Body of pancreas (tissue), 4 donors: Measurements from ENCODE around the gene LCLAT1. TPM values are rescaled to one million over a fixed set of nuclear protein-coding genes. Genes with fewer than 3 reads are reported as not detected.

Experiments used
- ATAC-seq: fragments of 150-250 bp; one replicate; pipeline ENCODE4 v1.9.1; 2016
- DNase-seq, 4 donors: peaks; one replicate each; pipeline ENCODE4 v3.0.0-alpha.2; 2019
- H3K27ac ChIP-seq, 4 donors: fragments of 200-600 bp; sonication (generic); 1 replicate in 3 of 4; 2 replicates in 1 of 4; pipeline versions ENCODE4 v1.5.1 to v1.6.1; 2016 to 2019; ENCODE audit warnings: mild to moderate bottlenecking in 1 of 4, mixed read lengths in 1 of 4, moderate library complexity in 1 of 4
- H3K27me3 ChIP-seq, 2 donors: fragments of 200-600 bp; sonication (generic); one replicate each; pipeline ENCODE4 v1.6.0; 2016; ENCODE audit warnings: mild to moderate bottlenecking in 1 of 2
- H3K36me3 ChIP-seq, 2 donors: fragments of 200-600 bp; sonication (generic); replicated peaks in 1 of 2; 2 replicates each; pipeline ENCODE4 v1.5.1; 2016; ENCODE audit warnings: low read depth in 2 of 2; ENCODE audit not compliant: insufficient read depth in 1 of 2
- H3K4me1 ChIP-seq: fragments of 200-600 bp; sonication (generic); one replicate; pipeline ENCODE4 v1.6.0; 2016
- H3K4me3 ChIP-seq, 2 donors: fragments of 200-600 bp; sonication (generic); 1 replicate in 1 of 2; 2 replicates in 1 of 2; pipeline ENCODE4 v1.5.1; 2016 to 2019
- H3K9me3 ChIP-seq, 3 donors: fragments of 200-600 bp; sonication (generic); 1 replicate in 2 of 3; 2 replicates in 1 of 3; pipeline ENCODE4 v1.5.1; 2016
- POLR2A ChIP-seq, 3 donors: fragments of 450-650 bp; IDR thresholded peaks; one replicate each; pipeline ENCODE4 v1.6.1; 2016; ENCODE audit warnings: antibody characterized with exemption in 3 of 3, mild to moderate bottlenecking in 2 of 3
- WGBS, 2 donors: methylation state at CpG; one replicate each; pipeline ENCODE4 v1.1.5; 2017; 5-methylcytosine and 5-hydroxymethylcytosine counted together
- intact Hi-C: fragments of 100-400 bp; cut with DNase I; formaldehyde crosslinking; loops from one replicate; pipeline ENCODE4 v1.15.1; 2023
- total RNA-seq, 2 donors: library from RNA; depleted of rRNA; stranded (reverse); fragments of >200 nt; gene quantifications; one replicate each; pipeline ENCODE4 v1.1.0, GENCODE V29; 2016
- TF ChIP-seq, protein P1 (sequence below), 7 experiments: fragments of 450-650 bp in 4 of 7; fragments of 200-600 bp in 3 of 7; sonication (generic) in 3 of 7; IDR thresholded peaks; one replicate each; pipeline ENCODE4 v1.5.1; 2016 to 2019; ENCODE audit warnings: antibody characterized with exemption in 7 of 7

Gene LCLAT1
- total RNA-seq, 2 donors from 2014 or later: 13.7 to 19.4 TPM

DNA sequence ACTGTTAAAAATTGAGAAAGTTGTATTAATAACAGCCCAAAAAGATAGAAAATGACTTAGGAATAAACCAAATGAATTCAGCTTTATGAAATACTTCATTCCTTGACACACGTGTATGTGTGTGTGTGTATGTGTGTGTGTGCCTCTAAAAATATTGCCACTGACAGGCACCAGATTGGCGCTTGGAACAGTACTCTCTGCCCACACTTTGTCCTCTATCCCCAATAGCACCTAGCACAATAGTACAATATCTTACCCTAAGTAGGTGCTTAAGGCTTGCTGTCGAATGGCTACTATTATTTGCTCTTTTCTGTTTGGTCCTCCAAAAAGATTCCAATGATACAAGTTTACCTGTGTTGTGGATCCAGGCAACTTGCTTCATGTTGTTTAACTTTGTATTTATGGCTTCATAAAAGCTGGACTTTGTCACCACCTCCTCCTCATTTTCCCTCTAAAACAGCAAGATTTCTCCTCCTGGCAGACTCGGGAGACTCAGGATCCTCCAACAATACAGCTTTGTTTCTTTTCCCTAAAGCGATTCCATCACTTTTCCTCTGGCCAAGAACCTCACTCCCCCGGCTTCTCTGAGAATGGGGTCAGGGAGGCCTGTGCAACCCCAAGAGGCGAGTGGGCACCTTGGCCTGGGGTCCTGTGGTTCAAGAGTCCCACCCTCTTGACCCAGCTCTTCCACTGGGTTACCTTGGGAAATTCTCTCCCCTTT, 43.3 kb upstream of the LCLAT1 start:
- H3K27me3 ChIP-seq: no peaks in the 10 kb centered on the region
- ATAC-seq (no peak), DNase-seq (no peak)
- TF ChIP-seq POLR2A (IDR thresholded peaks at IDR 0.05): no peak
- TF ChIP-seq, protein P1, sequence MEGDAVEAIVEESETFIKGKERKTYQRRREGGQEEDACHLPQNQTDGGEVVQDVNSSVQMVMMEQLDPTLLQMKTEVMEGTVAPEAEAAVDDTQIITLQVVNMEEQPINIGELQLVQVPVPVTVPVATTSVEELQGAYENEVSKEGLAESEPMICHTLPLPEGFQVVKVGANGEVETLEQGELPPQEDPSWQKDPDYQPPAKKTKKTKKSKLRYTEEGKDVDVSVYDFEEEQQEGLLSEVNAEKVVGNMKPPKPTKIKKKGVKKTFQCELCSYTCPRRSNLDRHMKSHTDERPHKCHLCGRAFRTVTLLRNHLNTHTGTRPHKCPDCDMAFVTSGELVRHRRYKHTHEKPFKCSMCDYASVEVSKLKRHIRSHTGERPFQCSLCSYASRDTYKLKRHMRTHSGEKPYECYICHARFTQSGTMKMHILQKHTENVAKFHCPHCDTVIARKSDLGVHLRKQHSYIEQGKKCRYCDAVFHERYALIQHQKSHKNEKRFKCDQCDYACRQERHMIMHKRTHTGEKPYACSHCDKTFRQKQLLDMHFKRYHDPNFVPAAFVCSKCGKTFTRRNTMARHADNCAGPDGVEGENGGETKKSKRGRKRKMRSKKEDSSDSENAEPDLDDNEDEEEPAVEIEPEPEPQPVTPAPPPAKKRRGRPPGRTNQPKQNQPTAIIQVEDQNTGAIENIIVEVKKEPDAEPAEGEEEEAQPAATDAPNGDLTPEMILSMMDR (IDR thresholded peaks at IDR 0.05): no peak
- H3K27ac ChIP-seq: no peak overlapping the region
- WGBS, 2 donors: 77 to 87% methylated on average over 7 of the region's 7 CpGs
- intact Hi-C loops: no loop called here
- H3K4me1 ChIP-seq: no peaks in the 10 kb centered on the region
- no peak overlapping the region for H3K4me3 ChIP-seq
- H3K9me3 ChIP-seq: no peaks in the 10 kb centered on the region
- no peaks in the 10 kb centered on the region for H3K36me3 ChIP-seq

DNA sequence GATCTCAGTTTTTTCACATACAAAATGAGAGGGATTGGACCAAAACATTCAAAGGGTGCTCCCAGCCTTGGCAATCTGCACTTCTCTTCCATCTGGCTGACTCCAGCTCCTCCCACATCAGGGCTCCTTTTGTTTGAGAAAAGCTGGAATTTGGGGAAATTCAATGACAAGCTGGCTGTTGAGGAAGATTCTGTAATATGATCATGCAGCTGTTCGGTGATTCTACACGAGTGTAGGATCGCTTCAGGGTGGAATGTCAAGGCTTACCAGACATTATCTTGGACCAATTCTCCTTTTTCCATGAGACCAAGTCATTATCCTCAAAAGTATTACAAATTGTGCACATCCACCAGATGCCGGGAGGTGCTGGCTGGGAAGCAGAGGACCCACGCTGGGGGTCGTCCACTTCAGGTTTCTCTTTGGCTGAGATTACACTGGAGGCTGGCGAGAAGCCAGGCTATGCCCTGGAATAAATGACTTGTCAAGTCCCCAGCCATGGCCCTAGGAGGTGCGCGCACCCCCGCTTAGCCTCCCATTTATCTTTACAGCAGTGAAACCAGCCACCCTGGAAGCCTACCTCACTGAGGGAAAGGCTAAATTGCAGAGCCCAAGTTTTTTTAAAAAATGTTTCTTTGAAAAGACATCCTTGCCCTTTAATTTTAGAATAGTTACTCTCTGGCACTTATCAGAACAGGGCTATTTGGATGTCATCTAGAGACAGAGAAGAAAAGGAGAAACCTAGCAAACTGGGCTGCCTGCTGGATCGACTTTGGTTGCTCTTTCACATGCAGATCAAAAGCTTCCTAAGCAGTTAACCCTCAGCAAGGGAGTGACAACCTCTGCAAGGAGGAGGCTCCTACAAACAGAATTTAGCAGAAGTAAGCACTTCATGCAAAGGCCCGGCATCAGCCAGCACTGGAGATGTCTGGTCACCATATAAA, 42.5 kb upstream of the LCLAT1 start:
- no peak for TF ChIP-seq POLR2A (IDR thresholded peaks at IDR 0.05)
- TF ChIP-seq, protein P1 (IDR thresholded peaks at IDR 0.05): no peak
- Histone ChIP-seq H3K27me3 (no peaks in the 10 kb centered on the region), H3K9me3 (no peaks in the 10 kb centered on the region), H3K4me1 (no peaks in the 10 kb centered on the region), H3K27ac (no peak overlapping the region), H3K4me3 (no peak overlapping the region), H3K36me3 (no peaks in the 10 kb centered on the region)
- 58 to 66% methylated on average over 12 of the region's 12 CpGs for WGBS, 2 donors
- ATAC-seq (no peak), DNase-seq (no peak)
- intact Hi-C loops: no loop called here

DNA sequence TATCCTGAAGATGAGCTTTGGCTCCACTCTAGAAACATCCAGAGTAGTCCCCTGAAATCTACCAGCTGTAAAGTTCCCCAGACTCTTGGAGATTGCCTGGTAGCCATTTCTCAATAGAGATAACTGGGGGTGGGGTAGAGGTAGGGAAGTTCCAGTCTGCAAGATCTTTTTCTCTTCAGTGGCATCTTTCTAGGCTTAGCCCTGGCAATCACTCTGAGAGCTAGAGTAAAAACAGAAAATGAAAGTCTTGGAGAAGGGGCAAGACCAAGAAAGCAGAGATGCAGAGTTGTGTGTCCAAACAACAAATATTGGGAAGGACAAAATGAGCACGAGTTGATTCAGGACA, 41.8 kb upstream of the LCLAT1 start:
- WGBS, 2 donors: 53 to 92% methylated on average over 1 of the region's 1 CpG
- intact Hi-C loops: no loop called here
- ATAC-seq: no peak

GRCh38 chr2:30406853-30407252, 40.2 kb upstream of the LCLAT1 start:
- Histone ChIP-seq H3K27ac (no peak overlapping the region), H3K27me3 (no peaks in the 10 kb centered on the region), H3K4me3 (no peak overlapping the region), H3K36me3 (no peaks in the 10 kb centered on the region), H3K4me1 (no peaks in the 10 kb centered on the region), H3K9me3 (no peaks in the 10 kb centered on the region)
- intact Hi-C loops: no loop called here
- DNase-seq (no peak), ATAC-seq (no peak)
- TF ChIP-seq, protein P1 (IDR thresholded peaks at IDR 0.05): no peak
- TF ChIP-seq POLR2A (IDR thresholded peaks at IDR 0.05): no peak
- WGBS, 2 donors: 92 to 94% methylated on average over 2 of the region's 2 CpGs

More for the DNA sequence above, 41.8 kb upstream of the LCLAT1 start:
- TF ChIP-seq POLR2A (IDR thresholded peaks at IDR 0.05): no peak
- TF ChIP-seq, protein P1 (IDR thresholded peaks at IDR 0.05): no peak
- Histone ChIP-seq H3K4me1 (no peaks in the 10 kb centered on the region), H3K4me3 (no peak overlapping the region), H3K27me3 (no peaks in the 10 kb centered on the region), H3K36me3 (no peaks in the 10 kb centered on the region), H3K9me3 (no peaks in the 10 kb centered on the region), H3K27ac (no peak overlapping the region)
- DNase-seq: no peak
